HG03469 (cell line): ENCODE measurements around the gene HOXB3.

Source experiments
- ATAC-seq: cut with Tn5 transposase; IDR thresholded peaks from one replicate; pipeline ENCODE4 v1.9.1; 2021; ENCODE audit warnings: mild to moderate bottlenecking, moderate library complexity, moderate number of reproducible peaks; ENCODE audit not compliant: unreplicated experiment

Gene HOXB3

GRCh38 chr17:48589831-48590606 is at the start of gene HOXB3:
Gene HOXB3, minus strand, starts transcription at chr17:48590241. Its CDS starts 37,767 bp downstream, at chr17:48552474.
- ATAC-seq, result no peak

- no peak for ATAC-seq
Observed at GRCh38 chr17:48639136-48639535, 49.1 kb upstream of the HOXB3 start.

GRCh38 chr17:48637323-48638260 is 47.6 kb upstream of the HOXB3 start:
- no peak for ATAC-seq

GRCh38 chr17:48636177-48637018 is 46.4 kb upstream of the HOXB3 start:
- no peak for ATAC-seq

- ATAC-seq, result no peak
Observed at GRCh38 chr17:48634493-48635208, 44.6 kb upstream of the HOXB3 start.

GRCh38 chr17:48633266-48633677 is 43.2 kb upstream of the HOXB3 start:
- no peak for ATAC-seq

GRCh38 chr17:48632579-48633265 is 42.7 kb upstream of the HOXB3 start:
- no peak for ATAC-seq

GRCh38 chr17:48631693-48632578 is 41.9 kb upstream of the HOXB3 start:
- ATAC-seq, result no peak

GRCh38 chr17:48630925-48631692 is 41.1 kb upstream of the HOXB3 start:
- ATAC-seq, result no peak

- ATAC-seq, result no peak
Observed at GRCh38 chr17:48630009-48630924, 40.2 kb upstream of the HOXB3 start.

GRCh38 chr17:48629411-48629759 is 39.3 kb upstream of the HOXB3 start:
- ATAC-seq, result no peak

- ATAC-seq, result no peak
Observed at GRCh38 chr17:48628649-48629410, 38.8 kb upstream of the HOXB3 start.

- no peak for ATAC-seq
Observed at GRCh38 chr17:48627623-48628521, 37.8 kb upstream of the HOXB3 start.

- no peak for ATAC-seq
Observed at GRCh38 chr17:48627118-48627597, 37.1 kb upstream of the HOXB3 start.
